Bronchial epithelial cell (primary cell): ENCODE measurements around the gene KCNG2. TPM values are rescaled to one million over a fixed set of nuclear protein-coding genes. Genes with fewer than 3 reads are reported as not detected.

ENCODE experiments used
- DNase-seq: peaks from one replicate; pipeline ENCODE4 v3.0.0-alpha.2; 2010; ENCODE audit warnings: low read depth
- FAIRE-seq: peaks from 2 replicates; lab custom pipeline; 2011; peaks lifted over from hg19 to GRCh38; lab: Jason Lieb, UNC
- H3K27me3 ChIP-seq: 2 replicates; pipeline ENCODE4 v1.5.1; 2011; ENCODE audit warnings: low read length; ENCODE audit not compliant: control insufficient read depth, insufficient read depth
- H3K36me3 ChIP-seq: 2 replicates; pipeline ENCODE4 v1.5.1; 2011; ENCODE audit warnings: low read length; ENCODE audit not compliant: control insufficient read depth, insufficient read depth
- H3K4me3 ChIP-seq: 2 replicates; pipeline ENCODE4 v1.5.1; 2011; ENCODE audit warnings: mild to moderate bottlenecking, low read depth, low read length, control low read depth
- total RNA-seq: library from RNA; depleted of rRNA; stranded (reverse); fragments of >200 nt; gene quantifications from 2 replicates; pipeline ENCODE4 v1.2.1, GENCODE V29; 2014
- TF ChIP-seq, protein P1 (sequence below): IDR thresholded peaks from 2 replicates; pipeline ENCODE4 v1.5.1; 2011; ENCODE audit warnings: mild to moderate bottlenecking, moderate library complexity, low read length, control low read depth, inconsistent platforms; ENCODE audit not compliant: insufficient read depth, severe bottlenecking

The KCNG2 gene
- total RNA-seq, 1 donor from 2014 or later = not detected

DNA sequence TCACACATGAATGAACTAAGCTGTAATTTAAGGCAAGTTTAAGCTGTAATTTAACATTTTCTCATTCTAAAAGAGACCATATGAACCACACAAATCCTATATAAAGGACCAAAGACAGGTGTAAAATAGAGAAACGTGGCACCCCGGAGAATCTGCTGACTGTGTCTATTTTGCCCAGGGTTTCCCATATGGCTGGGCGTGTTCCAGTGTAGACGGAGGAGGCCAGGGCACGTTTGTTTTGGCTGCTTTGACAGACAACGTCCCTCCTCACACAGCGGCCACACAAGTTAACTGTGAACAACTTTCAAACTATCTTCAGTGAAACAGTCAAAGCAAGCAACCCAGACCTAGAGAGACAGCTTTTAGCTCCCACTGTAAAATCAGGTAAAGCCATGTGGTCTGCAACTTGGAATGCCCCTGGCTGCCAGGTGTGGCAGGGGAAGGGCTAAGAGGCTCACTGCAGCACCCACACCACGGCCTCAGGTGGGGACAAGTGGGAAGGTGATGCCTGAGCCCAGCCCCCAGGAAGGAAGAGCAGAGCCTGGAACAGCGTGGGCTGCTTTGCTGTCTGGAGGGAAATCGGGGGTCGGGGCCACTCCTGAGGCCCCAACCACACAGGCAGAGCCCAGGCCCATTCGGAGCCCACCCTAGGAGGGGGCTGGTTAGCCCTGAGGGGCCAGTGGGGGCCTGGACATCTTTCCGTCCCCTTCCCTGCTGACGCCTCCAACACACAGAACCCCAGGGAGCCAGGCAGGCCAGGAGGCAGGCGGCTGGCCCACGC, 113.0 kb downstream of the KCNG2 start:
- peaks cover 9% of the 10 kb centered on the region for H3K36me3 ChIP-seq

DNA sequence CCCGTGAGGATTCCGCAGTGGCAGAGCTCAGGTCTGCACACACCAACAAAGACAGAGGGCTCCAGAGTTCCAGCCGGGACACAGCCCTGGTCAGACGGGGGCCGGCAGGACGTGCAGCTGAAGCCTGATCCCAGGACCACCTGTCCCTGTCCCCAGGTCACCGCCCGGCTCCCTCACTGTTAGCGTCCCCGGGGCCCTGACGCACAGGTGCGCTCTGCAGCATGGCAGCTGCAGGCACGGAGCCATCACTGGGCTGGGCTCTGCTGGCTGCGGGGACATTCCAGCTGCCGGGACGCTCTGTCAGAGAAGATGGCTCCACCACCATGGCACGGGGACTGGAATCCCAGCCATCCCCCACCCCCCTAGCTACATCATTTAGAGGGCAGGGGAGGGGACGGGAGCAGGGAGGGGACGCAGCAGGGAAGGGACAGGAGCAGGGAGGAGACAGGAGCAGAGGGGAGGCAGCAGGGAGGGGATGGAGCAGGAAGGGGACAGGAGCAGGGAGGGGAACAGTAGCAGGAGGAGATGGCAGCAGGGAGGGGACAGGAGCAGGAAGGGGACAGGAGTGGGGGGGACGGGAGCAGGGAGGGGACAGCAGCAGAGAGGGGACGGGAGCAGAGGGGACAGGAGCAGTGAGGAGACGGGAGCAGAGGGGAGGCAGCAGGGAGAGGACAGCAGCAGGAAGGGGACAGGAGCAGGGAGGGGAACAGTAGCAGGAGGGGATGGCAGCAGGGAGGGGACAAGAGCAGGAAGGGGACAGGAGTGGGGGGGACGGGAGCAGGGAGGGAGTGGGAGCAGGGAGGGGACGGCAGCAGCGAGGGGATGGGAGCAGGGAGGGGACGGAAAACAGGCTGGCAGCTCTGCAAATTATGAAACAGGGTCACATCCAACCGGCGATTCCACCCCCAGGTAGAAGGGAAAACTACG, 113.9 kb downstream of the KCNG2 start:
- DNase-seq (no peak), FAIRE-seq (no peak)
- Histone ChIP-seq H3K36me3 (peaks cover 10% of the 10 kb centered on the region), H3K4me3 (no peak overlapping the region), H3K27me3 (no peaks in the 10 kb centered on the region)
- TF ChIP-seq, protein P1, sequence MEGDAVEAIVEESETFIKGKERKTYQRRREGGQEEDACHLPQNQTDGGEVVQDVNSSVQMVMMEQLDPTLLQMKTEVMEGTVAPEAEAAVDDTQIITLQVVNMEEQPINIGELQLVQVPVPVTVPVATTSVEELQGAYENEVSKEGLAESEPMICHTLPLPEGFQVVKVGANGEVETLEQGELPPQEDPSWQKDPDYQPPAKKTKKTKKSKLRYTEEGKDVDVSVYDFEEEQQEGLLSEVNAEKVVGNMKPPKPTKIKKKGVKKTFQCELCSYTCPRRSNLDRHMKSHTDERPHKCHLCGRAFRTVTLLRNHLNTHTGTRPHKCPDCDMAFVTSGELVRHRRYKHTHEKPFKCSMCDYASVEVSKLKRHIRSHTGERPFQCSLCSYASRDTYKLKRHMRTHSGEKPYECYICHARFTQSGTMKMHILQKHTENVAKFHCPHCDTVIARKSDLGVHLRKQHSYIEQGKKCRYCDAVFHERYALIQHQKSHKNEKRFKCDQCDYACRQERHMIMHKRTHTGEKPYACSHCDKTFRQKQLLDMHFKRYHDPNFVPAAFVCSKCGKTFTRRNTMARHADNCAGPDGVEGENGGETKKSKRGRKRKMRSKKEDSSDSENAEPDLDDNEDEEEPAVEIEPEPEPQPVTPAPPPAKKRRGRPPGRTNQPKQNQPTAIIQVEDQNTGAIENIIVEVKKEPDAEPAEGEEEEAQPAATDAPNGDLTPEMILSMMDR = no peak

More for the DNA sequence above, 113.0 kb downstream of the KCNG2 start:
- TF ChIP-seq, protein P1 = no peak
- no peak overlapping the region for H3K4me3 ChIP-seq
- DNase-seq (no peak), FAIRE-seq (no peak)
- H3K27me3 ChIP-seq = no peaks in the 10 kb centered on the region

DNA sequence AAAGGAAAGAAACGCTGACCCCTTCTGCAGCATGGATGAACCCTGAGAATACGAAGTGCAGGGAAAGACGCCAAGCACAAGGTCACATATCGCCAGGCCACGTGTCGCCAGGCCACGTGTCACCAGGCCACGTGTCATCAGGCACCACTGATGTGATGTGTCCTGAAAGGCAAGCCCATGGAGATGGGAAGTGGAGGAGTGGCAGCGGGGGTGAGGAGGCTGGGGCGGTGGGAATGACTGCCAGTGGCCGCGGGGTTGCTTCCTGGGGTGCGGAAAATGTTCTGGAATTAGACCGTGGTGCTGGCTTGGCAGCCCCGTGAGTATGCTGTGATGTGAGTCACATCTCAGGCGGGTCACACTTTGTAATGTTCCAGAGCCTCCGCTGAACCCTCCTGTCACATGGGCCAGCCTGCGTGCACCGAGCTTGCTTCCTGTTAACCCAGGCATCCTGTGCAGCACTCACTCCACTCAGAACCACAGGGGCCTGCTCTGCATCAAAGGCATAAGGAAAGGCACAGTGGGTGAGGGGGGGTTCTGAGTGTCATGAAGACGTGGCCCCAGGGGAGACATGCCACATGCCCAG, 114.8 kb downstream of the KCNG2 start:
- FAIRE-seq (no peak), DNase-seq (no peak)
- peaks cover 12% of the 10 kb centered on the region for H3K36me3 ChIP-seq

DNA sequence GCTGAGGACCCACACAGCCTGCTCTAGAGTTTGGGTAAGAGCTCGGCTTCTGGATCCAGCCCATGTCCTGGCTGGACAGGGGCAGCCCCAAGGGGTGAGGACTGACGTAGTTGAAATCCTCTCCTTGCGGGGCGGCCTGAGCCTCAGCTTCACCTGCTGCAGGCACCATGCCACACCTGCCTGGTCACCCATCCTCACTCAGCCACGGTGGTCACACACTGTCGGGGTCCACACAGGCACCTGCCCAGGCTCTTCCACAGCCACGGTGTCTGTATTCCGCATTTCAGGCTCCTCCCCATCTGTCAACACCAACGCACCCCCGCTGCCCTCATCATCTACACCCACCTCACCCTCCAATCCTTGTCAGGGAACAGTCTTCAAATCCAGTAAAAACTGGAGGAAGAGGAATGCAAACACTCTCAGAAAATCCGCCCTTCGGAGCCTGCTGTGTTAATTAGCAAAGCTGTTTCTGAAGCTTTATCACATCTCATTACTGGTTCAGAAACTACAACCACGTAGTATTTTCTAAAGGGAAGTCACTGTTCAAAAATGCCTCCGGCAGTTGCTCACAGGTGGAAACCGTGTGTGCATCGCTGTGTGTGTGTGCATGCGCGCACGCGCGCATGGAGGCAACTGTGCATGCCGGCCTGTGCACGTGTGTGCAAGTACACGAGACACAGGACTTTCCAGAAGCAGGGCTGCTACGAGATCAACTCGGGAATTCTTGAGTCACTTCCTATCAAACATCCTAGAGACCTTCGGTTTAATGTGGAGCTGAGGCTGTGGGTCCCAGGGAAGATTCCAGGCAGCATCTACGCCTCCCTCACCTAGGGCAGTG, 115.5 kb downstream of the KCNG2 start:
- TF ChIP-seq, protein P1 = no peak
- DNase-seq (no peak), FAIRE-seq (no peak)
- Histone ChIP-seq H3K4me3 (no peak overlapping the region), H3K36me3 (peaks cover 13% of the 10 kb centered on the region), H3K27me3 (no peaks in the 10 kb centered on the region)

More for the DNA sequence above, 114.8 kb downstream of the KCNG2 start:
- TF ChIP-seq, protein P1 = no peak
- Histone ChIP-seq H3K27me3 (no peaks in the 10 kb centered on the region), H3K4me3 (no peak overlapping the region)

DNA sequence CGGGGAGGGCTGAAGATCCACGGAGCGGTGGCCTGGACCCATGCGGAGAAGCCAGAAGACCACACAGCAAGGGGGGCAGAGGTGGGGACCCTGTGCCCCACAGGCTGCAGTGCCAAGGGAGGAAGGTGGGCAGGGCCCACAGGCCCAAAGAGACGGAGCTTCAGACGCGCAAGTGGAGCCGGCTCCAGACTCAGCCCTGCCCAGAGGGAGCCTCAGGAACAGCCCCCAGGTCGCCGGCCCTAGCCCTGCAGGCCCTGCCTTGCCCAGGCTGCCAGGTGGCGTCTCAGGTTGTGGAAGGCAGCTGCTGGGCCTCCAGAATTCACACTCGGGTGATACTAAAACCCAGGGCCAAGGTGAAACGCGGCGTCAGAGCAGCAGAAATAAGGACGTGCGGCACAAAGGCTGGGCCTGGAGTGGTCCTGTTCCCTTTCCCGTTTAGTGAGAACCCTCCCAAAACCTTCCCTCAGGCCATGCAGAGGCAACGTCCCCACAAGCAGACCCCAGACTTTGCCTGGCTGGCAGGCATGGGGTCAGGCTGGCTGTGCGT, 116.9 kb downstream of the KCNG2 start:
- FAIRE-seq = no peak
- TF ChIP-seq, protein P1 = no peak
- no peaks in the 10 kb centered on the region for H3K27me3 ChIP-seq
- H3K4me3 ChIP-seq = no peak overlapping the region
- no peak for DNase-seq
- peaks cover 19% of the 10 kb centered on the region for H3K36me3 ChIP-seq
